Adrenal gland (tissue), 12 donors: ENCODE results near the gene TRIM8. TPM values are rescaled to one million over a fixed set of nuclear protein-coding genes. Genes with fewer than 3 reads are reported as not detected.

ENCODE experiments used
- DNase-seq, 7 donors: peaks; one replicate each; pipeline ENCODE4 v3.0.0-alpha.2; 2019 to 2020
- H3K27ac ChIP-seq, 5 donors: fragments of 200-600 bp; sonication (generic) in 4 of 5; 1 replicate in 3 of 5; 2 replicates in 2 of 5; pipeline versions ENCODE4 v1.5.1 to v1.8.0; 2016 to 2020; ENCODE audit warnings: mild to moderate bottlenecking in 1 of 5
- H3K27me3 ChIP-seq: fragments of 200-600 bp; 2 replicates; pipeline ENCODE4 v1.8.0; 2021
- H3K36me3 ChIP-seq, 2 donors: fragments of 200-600 bp; replicated peaks in 1 of 2; 1 replicate in 1 of 2; 2 replicates in 1 of 2; pipeline versions ENCODE4 v1.5.1 to v1.8.0; 2018 to 2022
- H3K4me1 ChIP-seq, 2 donors: fragments of 200-600 bp; replicated peaks in 1 of 2; 1 replicate in 1 of 2; 2 replicates in 1 of 2; pipeline versions ENCODE4 v1.5.1 to v1.8.0; 2018 to 2021
- H3K4me3 ChIP-seq, 4 donors: fragments of 200-600 bp; sonication (generic) in 3 of 4; one replicate each; pipeline ENCODE4 v1.5.1; 2016 to 2018
- H3K9me3 ChIP-seq, 3 donors: fragments of 200-600 bp; sonication (generic) in 1 of 3; replicated peaks in 1 of 3; 1 replicate in 2 of 3; 2 replicates in 1 of 3; pipeline versions ENCODE4 v1.5.1 to v1.8.0; 2016 to 2021
- CTCF ChIP-seq, 6 experiments: fragments of 450-650 bp in 4 of 6; fragments of 200-600 bp in 2 of 6; sonication (generic) in 1 of 6; IDR thresholded peaks; 1 replicate in 5 of 6; 2 replicates in 1 of 6; pipeline versions ENCODE4 v1.5.1 to v1.8.0; 2016 to 2021; ENCODE audit warnings: antibody characterized with exemption in 6 of 6, mild to moderate bottlenecking in 2 of 6, moderate library complexity in 1 of 6
- POLR2A ChIP-seq, 2 donors: fragments of 450-650 bp; IDR thresholded peaks; one replicate each; pipeline ENCODE4 v1.6.1; 2017; ENCODE audit warnings: antibody characterized with exemption in 2 of 2, mild to moderate bottlenecking in 2 of 2, moderate library complexity in 1 of 2
- WGBS, 4 donors: extraction: QIAGEN DNeasy Blood & Tissue Kit in 2 of 4; methylation state at CpG; one replicate each; pipeline versions ENCODE4 v1.1.5 to v1.1.7; 2013 to 2017; 5-methylcytosine and 5-hydroxymethylcytosine counted together
- intact Hi-C, 2 donors: fragments of 100-400 bp; cut with DNase I; formaldehyde crosslinking; loops; one replicate each; pipeline versions ENCODE4 v1.14.1 to v1.15.0; 2022 to 2023
- polyA plus RNA-seq, 3 donors: library from polyadenylated mRNA; stranded (reverse); fragments of 200-250 nt in 2 of 3; fragments of 350-450 nt in 1 of 3; fragmentation: Illumina TruSeq in 1 of 3; extraction: RNeasy Lipid Tissue Mini Kit (QIAGEN cat#74804) in 1 of 3; gene quantifications; one replicate each; pipeline ENCODE4 v1.2.3, GENCODE V29; 2013 to 2014
- total RNA-seq, 9 donors: library from RNA; depleted of rRNA in 4 of 9; stranded (reverse); fragments of >200 nt in 4 of 9; fragments of 120-200 nt in 1 of 9; fragmentation: NEBNext Ultra II Directional in 1 of 9; extraction: Animal tissue kit (Norgen Biotek cat#: 25700) in 1 of 9; gene quantifications; one replicate each; pipeline versions ENCODE4 v1.1.0 to v1.2.4, GENCODE V29; 2013 to 2023
- donor health status: healthy with polysubstance abuse.
- donor health status: Bipolar disorder and iron deficiency.
- donor health status: DM: yes; HTN: yes; CAD: no.
- donor health status: DM: no; HTN: no; CAD: no.
- donor health status: DM: no; HTN: no; CAD: no.
- donor health status: DM: yes; HTN: yes; CAD: no.

The TRIM8 gene
- total and polyA plus RNA-seq, 12 donors: 21.6 to 175 (median 116) TPM

DNA sequence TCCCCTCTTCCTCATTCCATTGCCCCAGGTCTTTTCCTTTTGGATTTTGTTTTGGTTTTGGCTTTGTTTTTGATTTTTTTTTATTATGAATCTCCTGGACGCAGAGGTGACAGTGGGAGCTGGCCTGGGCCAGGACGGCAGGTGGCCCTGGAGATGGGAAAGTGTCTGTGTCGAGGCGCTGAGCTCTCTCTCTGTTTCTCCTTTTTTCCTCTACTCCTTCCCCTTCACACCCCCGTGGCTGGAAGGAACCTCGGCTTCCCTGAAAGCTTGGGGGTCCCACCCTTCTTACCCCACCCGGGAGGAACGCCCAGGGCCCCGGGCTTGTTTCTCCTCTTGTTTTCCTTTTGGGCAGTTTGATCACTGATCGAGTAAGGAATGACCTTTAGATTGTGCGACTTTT, 13.2 kb downstream of the TRIM8 start:
- TF ChIP-seq POLR2A (IDR thresholded peaks at IDR 0.05): no peak
- no peak for TF ChIP-seq CTCF (IDR thresholded peaks at IDR 0.05)
- WGBS, 4 donors: 45 to 57% (median 53%) methylated on average over 11 of the region's 11 CpGs
- H3K4me3 ChIP-seq: no peak overlapping the region
- H3K4me1 ChIP-seq: peaks cover 11 to 52% of the 10 kb centered on the region in 2 donors
- H3K36me3 ChIP-seq: peaks cover 0 to 62% of the 10 kb centered on the region in 2 donors
- no peak for DNase-seq
- H3K27ac ChIP-seq: peak overlapping the region in 2 of 5 donors; percentile 41 to 60
- intact Hi-C loops: no loop called here
- H3K27me3 ChIP-seq: no peaks in the 10 kb centered on the region
- no peaks in the 10 kb centered on the region for H3K9me3 ChIP-seq

DNA sequence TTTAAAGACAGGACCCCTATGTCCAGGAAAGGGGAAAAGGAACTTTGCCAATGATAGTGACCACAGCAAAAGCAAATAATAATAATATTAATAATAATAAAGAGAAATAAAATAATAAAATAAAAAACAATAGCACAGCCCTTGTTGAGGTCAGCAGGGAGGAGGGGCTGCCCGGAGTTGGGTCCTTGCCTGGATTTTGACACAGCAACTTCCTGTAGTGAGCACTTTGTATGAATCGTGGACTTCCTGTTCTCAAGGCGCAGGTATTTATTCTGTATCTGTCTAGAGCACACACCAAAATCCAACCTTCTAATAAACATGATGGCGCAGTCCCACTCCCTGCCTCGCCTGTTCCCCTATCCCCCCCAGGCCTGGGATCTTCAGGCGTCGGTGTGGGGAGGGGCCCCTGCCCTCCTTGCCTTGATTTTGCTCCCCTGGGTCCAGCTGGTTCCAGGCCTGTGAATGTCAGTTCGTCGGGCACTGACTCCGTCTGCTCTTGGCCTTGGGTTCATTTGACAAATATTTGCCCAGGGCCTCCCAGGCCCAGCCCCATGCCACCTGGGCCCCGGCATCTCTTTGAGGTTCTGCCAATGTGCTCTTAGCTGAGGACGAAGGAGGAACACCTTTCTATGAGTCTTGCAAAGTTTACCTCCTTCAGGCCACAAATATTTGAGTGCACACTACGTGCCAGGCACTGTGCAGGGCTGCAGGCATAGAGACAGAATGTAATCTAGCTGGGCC, 13.9 kb downstream of the TRIM8 start:
- DNase-seq: peak in 4 of 7 donors; percentile 54 to 68 (median 56)
- Histone ChIP-seq H3K27me3 (no peaks in the 10 kb centered on the region), H3K4me3 (no peak overlapping the region), H3K36me3 (peaks cover 0 to 55% of the 10 kb centered on the region in 2 donors), H3K27ac (peak overlapping the region in 3 of 5 donors; percentile 21 to 89 (median 60)), H3K4me1 (peaks cover 11 to 45% of the 10 kb centered on the region in 2 donors), H3K9me3 (no peaks in the 10 kb centered on the region)
- TF ChIP-seq POLR2A (IDR thresholded peaks at IDR 0.05): no peak
- no peak for TF ChIP-seq CTCF (IDR thresholded peaks at IDR 0.05)
- 30 to 40% (median 39%) methylated on average over 12 to 13 of the region's 13 CpGs for WGBS, 4 donors
- intact Hi-C loops: no loop called here

GRCh38 chr10:102658802-102659201, 14.5 kb downstream of the TRIM8 start:
- Histone ChIP-seq H3K9me3 (no peaks in the 10 kb centered on the region), H3K4me1 (peaks cover 11 to 39% of the 10 kb centered on the region in 2 donors), H3K27ac (peak overlapping the region in 2 of 5 donors; percentile 60 to 89), H3K36me3 (peaks cover 0 to 49% of the 10 kb centered on the region in 2 donors), H3K27me3 (no peaks in the 10 kb centered on the region), H3K4me3 (no peak overlapping the region)
- no peak for DNase-seq
- TF ChIP-seq CTCF (IDR thresholded peaks at IDR 0.05): no peak
- TF ChIP-seq POLR2A (IDR thresholded peaks at IDR 0.05): no peak
- intact Hi-C loops: no loop called here
- 67 to 83% (median 77%) methylated on average over 4 to 5 of the region's 5 CpGs for WGBS, 4 donors

GRCh38 chr10:102660888-102661657, 16.8 kb downstream of the TRIM8 start:
- Histone ChIP-seq H3K4me1 (peaks cover 11 to 33% of the 10 kb centered on the region in 2 donors), H3K27ac (peak overlapping the region in 2 of 5 donors; percentile 12 to 27), H3K9me3 (no peaks in the 10 kb centered on the region)

More at GRCh38 chr10:102660888-102661657, 16.8 kb downstream of the TRIM8 start:
- Histone ChIP-seq H3K36me3 (peaks cover 0 to 28% of the 10 kb centered on the region in 2 donors), H3K4me3 (no peak overlapping the region), H3K27me3 (no peaks in the 10 kb centered on the region)
- WGBS, 4 donors: 0 to 7% (median 4%) methylated on average over 2 to 22 of the region's 22 CpGs
- intact Hi-C loops: no loop called here
- TF ChIP-seq POLR2A (IDR thresholded peaks at IDR 0.05): no peak
- TF ChIP-seq CTCF (IDR thresholded peaks at IDR 0.05): no peak
- peak in 5 of 7 donors; percentile 67 to 80 (median 68) for DNase-seq
